GM19099 (cell line): Measurements from ENCODE around the gene E2F6.

Source experiments
- POLR2A ChIP-seq: IDR thresholded peaks from 3 replicates; pipeline ENCODE4 v1.6.1; 2011; ENCODE audit warnings: low read depth; ENCODE audit not compliant: insufficient read length; ENCODE audit errors: extremely low read depth

Gene E2F6

GRCh38 chr2:11481426-11481788 is 15.4 kb upstream of the E2F6 start:
- no peak for TF ChIP-seq POLR2A

- no peak for TF ChIP-seq POLR2A
These were observed 14.9 kb upstream of the E2F6 start for GRCh38 chr2:11480859-11481258.

- TF ChIP-seq POLR2A, result no peak
These were observed 14.4 kb upstream of the E2F6 start for GRCh38 chr2:11480406-11480805.

GRCh38 chr2:11478899-11479605 is 13.1 kb upstream of the E2F6 start:
- TF ChIP-seq POLR2A, result no peak

DNA sequence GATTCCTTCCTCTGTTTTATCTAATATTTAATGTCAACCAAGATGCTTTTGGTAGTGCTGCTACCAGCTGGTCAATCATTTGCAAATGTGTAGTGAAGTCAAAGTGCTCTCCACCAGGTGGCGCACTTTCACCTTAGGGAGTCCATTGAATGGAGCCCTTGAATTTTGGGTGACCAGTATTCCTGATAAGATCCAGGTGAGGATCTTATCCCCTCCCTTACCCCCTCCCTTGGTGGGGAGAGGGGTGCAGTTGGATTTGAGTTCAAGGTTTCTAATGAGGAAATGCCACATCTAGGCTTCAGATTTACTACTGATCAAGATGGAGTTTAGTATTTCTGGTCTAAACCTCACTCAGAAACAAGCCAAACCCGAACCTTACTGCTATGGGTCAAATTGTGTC is 12.0 kb upstream of the E2F6 start:
- TF ChIP-seq POLR2A, result no peak

GRCh38 chr2:11473659-11474433 is 7.9 kb upstream of the E2F6 start:
- TF ChIP-seq POLR2A, result no peak

GRCh38 chr2:11467749-11468148 is 1.8 kb upstream of the E2F6 start:
- no peak for TF ChIP-seq POLR2A

- TF ChIP-seq POLR2A, result no peak
These were observed 1.2 kb upstream of the E2F6 start for GRCh38 chr2:11467129-11467649.

DNA sequence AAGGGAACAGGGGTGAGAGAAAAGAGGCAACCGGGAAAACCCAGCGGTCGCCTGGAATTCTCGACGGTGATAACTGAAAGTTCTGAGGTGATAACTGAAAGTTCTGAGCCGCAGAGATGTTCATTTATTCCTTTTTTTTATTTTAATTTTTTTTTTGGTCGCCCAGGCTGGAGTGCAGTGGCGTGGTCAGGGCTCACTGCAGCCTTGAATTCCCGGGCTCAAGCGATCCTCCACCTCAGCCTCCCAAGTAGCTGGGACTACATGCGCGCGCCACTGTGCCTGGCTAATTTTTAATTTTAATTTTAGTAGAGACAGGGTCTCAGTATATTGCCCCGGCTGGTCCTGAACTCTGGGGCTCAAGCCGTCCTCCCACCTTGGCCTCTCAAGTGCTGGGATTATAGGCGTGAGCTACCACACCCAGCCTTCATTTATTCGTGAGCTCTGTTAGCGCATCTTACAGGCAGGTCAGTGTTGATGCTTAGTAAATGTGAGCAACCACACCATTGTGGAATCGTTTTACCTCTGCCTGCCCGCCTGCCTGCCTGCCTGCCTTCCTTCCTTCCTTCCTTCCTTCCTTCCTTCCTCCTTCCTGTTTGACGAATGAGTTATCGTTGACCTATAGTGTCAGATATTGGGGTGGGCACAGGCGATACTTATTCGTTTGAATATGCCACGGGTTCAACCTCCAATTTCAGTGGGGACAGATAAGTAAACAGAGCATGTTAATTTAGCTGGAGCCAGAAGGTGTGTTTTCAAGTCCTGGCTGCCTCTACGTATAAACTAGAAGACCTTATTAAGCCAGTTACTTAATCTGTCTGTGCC is 557 bp upstream of the E2F6 start:
- no peak for TF ChIP-seq POLR2A

- no peak for TF ChIP-seq POLR2A
These were observed 864 bp downstream of the E2F6 start for GRCh38 chr2:11465110-11465484.

DNA sequence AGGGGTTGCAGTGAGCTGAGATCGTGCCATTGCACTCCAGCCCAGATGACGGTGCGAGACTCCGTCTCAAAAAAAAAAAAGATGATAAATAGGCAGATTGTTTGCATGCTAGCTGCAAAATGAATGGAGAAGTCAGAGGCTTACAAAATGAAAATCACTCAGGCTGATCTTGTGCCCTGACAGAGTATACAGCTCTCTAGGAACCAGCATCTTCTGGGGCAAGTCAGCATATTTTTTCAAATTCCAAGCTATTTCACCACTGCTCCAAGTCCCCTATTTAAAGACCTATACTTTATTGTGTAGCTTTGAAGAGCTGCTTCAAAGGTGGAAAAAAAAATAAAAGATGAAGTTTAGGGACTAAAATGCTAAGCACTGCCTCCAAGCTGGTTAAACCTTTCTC is 6.1 kb downstream of the E2F6 start:
- no peak for TF ChIP-seq POLR2A

GRCh38 chr2:11458753-11459152 is 7.2 kb downstream of the E2F6 start:
- no peak for TF ChIP-seq POLR2A

DNA sequence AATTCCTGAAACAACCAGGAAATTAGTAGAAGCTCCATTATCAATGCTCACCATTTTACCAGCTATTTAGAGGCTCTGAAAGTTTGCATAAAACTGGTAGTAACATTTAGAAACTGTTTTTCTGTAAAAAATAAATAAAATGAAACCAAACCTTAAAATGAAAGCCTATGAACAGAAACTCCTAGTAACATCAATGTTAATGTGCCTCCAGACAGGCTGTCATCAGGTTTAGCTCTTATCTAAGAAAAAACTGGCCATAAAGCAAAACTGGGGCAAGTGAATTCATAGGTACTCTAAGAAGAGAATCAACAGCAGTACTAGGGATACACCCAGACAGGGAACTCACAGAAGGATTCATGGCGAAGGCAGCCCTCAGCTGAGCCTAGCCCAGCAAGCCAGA is 8.0 kb downstream of the E2F6 start:
- no peak for TF ChIP-seq POLR2A

DNA sequence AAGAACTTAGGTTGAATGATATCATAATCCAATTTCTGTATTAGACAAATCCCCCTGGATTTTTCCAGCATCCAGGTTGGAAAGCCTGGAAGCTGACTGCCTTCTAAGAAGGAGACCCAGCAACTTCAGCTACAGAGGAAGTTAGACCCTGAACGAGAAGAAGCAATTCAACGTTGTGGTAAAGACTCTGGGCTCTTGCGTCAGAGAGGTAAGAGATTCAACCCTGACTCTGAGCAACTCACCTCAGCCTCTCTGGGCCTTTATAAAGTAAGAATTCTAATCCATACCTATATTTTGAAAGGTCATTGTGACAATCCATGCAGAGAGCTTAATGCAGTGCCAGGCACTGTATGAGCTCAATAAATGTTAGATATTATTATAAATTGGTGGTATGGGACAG is 9.7 kb downstream of the E2F6 start:
- TF ChIP-seq POLR2A, result no peak

DNA sequence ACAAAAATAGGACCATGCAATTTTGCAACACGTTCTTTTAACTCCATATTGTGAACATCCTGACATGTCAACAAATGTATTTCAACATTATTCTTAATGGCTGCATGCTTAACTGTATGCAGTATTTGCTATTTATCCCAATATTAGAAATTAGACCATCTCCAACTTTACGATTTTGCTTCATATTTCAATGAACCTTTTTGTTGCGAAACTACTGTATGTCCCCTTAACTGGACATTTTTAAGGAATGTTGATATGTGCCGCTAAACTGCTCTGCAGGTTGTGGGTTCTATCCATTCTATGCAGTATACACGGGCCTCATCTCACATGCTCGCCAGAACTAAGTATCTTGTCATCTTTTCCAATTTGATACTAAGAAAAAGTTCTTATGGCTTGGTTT is 11.1 kb downstream of the E2F6 start:
- TF ChIP-seq POLR2A, result no peak

DNA sequence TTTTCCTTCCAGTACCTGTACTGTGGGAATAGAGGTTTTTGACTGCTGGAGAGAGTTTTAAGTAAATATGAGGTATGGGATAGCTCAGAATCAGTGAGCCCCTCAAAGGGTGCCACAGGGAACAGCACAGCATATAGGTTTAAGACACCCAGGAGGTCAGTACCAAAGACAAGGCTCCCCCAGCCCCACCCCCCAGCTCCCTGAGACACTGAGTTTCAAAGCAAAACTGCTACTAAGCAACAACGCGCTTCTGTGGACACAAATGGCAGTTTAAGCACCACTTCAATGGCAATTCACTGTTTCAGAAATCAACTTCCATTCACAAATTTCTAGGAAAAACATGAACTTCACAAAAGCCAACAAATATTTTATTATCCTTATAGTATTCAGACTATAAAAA is 15.2 kb downstream of the E2F6 start:
- no peak for TF ChIP-seq POLR2A

DNA sequence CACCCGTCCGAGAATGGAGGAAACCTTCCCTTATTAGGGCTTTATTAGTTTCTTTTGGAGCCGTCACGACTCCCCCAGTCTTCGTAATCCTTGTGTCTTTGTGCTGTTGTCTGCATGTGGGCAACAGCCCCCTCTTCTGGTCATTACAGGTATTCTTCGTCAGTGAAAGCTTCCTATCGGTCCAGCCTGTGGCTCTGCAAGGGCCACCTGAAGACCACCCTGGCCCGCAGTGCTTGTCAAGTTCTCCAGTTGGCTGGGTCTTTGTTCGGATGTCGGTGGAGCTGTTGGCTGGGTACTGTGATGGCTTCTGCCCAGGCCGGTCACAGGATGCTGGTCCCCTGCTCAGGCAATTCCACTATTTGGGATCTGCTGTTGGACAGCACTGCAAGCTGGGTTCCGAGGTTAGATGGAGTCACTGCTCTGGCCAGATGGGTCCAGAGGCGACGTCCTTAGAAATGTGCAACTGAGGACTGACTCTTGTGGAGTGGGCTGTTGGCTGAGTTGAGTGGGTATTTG is 19.2 kb downstream of the E2F6 start:
- TF ChIP-seq POLR2A, result no peak
